ENCODE measurements around the gene ICAM3.
"Not testable (repeated sequence)": the region's sequence is repeated elsewhere in the genome, so short reads cannot be mapped to it uniquely, and the experiment has no call there.

The ICAM3 gene

GRCh38 chr19:10374931-10375330, 35.5 kb upstream of the ICAM3 start:
- H3K36me3 ChIP-seq (ENCODE audit: insufficient read depth, low read length): peaks cover 5% of the 10 kb centered on the region; the same call in 1 of the 2 replicates

GRCh38 chr19:10372690-10373089, 33.3 kb upstream of the ICAM3 start:
- no peaks in the 10 kb centered on the region for H3K9me3 ChIP-seq (ENCODE audit: insufficient read depth, low read depth, low read length)
- no peaks in the 10 kb centered on the region for H3F3A ChIP-seq (ENCODE audit: low read depth)
- H3K9me2 ChIP-seq (replicated peaks; ENCODE audit: low read depth, low read length): no peaks in the 10 kb centered on the region
- no peak overlapping the region for H2AFZ ChIP-seq (ENCODE audit: low read length)
- no peaks in the 10 kb centered on the region for H3K79me2 ChIP-seq (ENCODE audit: insufficient read depth, low read length)
- no peaks in the 10 kb centered on the region for H4K20me1 ChIP-seq (ENCODE audit: insufficient read depth, low read length, poor library complexity, severe bottlenecking)
- TF ChIP-seq EZH2phosphoT487 (IDR thresholded peaks at IDR 0.05; ENCODE audit: borderline replicate concordance) (no peak), CTCF (conservative IDR thresholded peaks at IDR 0.05; ENCODE audit: low read length) (no peak)
- no peaks in the 10 kb centered on the region for H3K4me1 ChIP-seq (ENCODE audit: insufficient read depth, low read length, poor library complexity, severe bottlenecking)
- no peak overlapping the region for H3K4me3 ChIP-seq (ENCODE audit: low read length, poor library complexity, severe bottlenecking)
- H3K4me2 ChIP-seq (ENCODE audit: low read depth, low read length, poor library complexity, severe bottlenecking): no peak overlapping the region
- no peaks in the 10 kb centered on the region for H3K27me3 ChIP-seq (ENCODE audit: insufficient read depth, low read length, poor library complexity, severe bottlenecking)
- H3K36me3 ChIP-seq (ENCODE audit: insufficient read depth, low read length): peaks cover 23% of the 10 kb centered on the region; the same call in 1 of the 2 replicates
- H3K9ac ChIP-seq (ENCODE audit: low read depth, low read length, poor library complexity, severe bottlenecking): no peak overlapping the region

More at GRCh38 chr19:10374931-10375330, 35.5 kb upstream of the ICAM3 start:
- H3K9me2 ChIP-seq (replicated peaks; ENCODE audit: low read depth, low read length): no peaks in the 10 kb centered on the region
- peaks cover 3% of the 10 kb centered on the region for H4K20me1 ChIP-seq (ENCODE audit: insufficient read depth, low read length, poor library complexity, severe bottlenecking)
- H3K4me1 ChIP-seq (ENCODE audit: insufficient read depth, low read length, poor library complexity, severe bottlenecking): peaks cover 6% of the 10 kb centered on the region
- no peak overlapping the region for H2AFZ ChIP-seq (ENCODE audit: low read length)
- TF ChIP-seq CTCF (conservative IDR thresholded peaks at IDR 0.05; ENCODE audit: low read length) (no peak), EZH2phosphoT487 (IDR thresholded peaks at IDR 0.05; ENCODE audit: borderline replicate concordance) (no peak)
- H3K79me2 ChIP-seq (ENCODE audit: insufficient read depth, low read length): peaks cover 17% of the 10 kb centered on the region
- H3F3A ChIP-seq (ENCODE audit: low read depth): no peaks in the 10 kb centered on the region
- no peaks in the 10 kb centered on the region for H3K27me3 ChIP-seq (ENCODE audit: insufficient read depth, low read length, poor library complexity, severe bottlenecking)
- H3K4me2 ChIP-seq (ENCODE audit: low read depth, low read length, poor library complexity, severe bottlenecking): no peak overlapping the region
- H3K4me3 ChIP-seq (ENCODE audit: low read length, poor library complexity, severe bottlenecking): no peak overlapping the region
- no peak overlapping the region for H3K9ac ChIP-seq (ENCODE audit: low read depth, low read length, poor library complexity, severe bottlenecking)
- no peaks in the 10 kb centered on the region for H3K9me3 ChIP-seq (ENCODE audit: insufficient read depth, low read depth, low read length)

GRCh38 chr19:10368101-10368803, 28.8 kb upstream of the ICAM3 start:
- H3K27me3 ChIP-seq (ENCODE audit: insufficient read depth, low read length, poor library complexity, severe bottlenecking): no peaks in the 10 kb centered on the region
- no peaks in the 10 kb centered on the region for H3K9me2 ChIP-seq (replicated peaks; ENCODE audit: low read depth, low read length)
- TF ChIP-seq EZH2phosphoT487 (IDR thresholded peaks at IDR 0.05; ENCODE audit: borderline replicate concordance) (no peak), CTCF (conservative IDR thresholded peaks at IDR 0.05; ENCODE audit: low read length) (no peak)
- H3F3A ChIP-seq (ENCODE audit: low read depth): no peaks in the 10 kb centered on the region
- no peak overlapping the region for H3K4me2 ChIP-seq (ENCODE audit: low read depth, low read length, poor library complexity, severe bottlenecking)
- no peak overlapping the region for H3K9ac ChIP-seq (ENCODE audit: low read depth, low read length, poor library complexity, severe bottlenecking)
- H3K4me3 ChIP-seq (ENCODE audit: low read length, poor library complexity, severe bottlenecking): no peak overlapping the region
- H4K20me1 ChIP-seq (ENCODE audit: insufficient read depth, low read length, poor library complexity, severe bottlenecking): no peaks in the 10 kb centered on the region
- peaks cover 57% of the 10 kb centered on the region; the same call in 1 of the 2 replicates for H3K36me3 ChIP-seq (ENCODE audit: insufficient read depth, low read length)
- H3K79me2 ChIP-seq (ENCODE audit: insufficient read depth, low read length): no peaks in the 10 kb centered on the region
- H2AFZ ChIP-seq (ENCODE audit: low read length): no peak overlapping the region
- H3K9me3 ChIP-seq (ENCODE audit: insufficient read depth, low read depth, low read length): no peaks in the 10 kb centered on the region
- H3K4me1 ChIP-seq (ENCODE audit: insufficient read depth, low read length, poor library complexity, severe bottlenecking): no peaks in the 10 kb centered on the region

- H3K36me3 ChIP-seq (ENCODE audit: insufficient read depth, low read length): peaks cover 68% of the 10 kb centered on the region; the same call in 1 of the 2 replicates
Observed at GRCh38 chr19:10366950-10367512, 27.6 kb upstream of the ICAM3 start.

More at GRCh38 chr19:10366950-10367512, 27.6 kb upstream of the ICAM3 start:
- not testable (repeated sequence) for H3K4me1 ChIP-seq (ENCODE audit: insufficient read depth, low read length, poor library complexity, severe bottlenecking); H3K79me2 ChIP-seq (ENCODE audit: insufficient read depth, low read length); H3K9me2 ChIP-seq (replicated peaks; ENCODE audit: low read depth, low read length); H3F3A ChIP-seq (ENCODE audit: low read depth); H3K27me3 ChIP-seq (ENCODE audit: insufficient read depth, low read length, poor library complexity, severe bottlenecking); H3K4me3 ChIP-seq (ENCODE audit: low read length, poor library complexity, severe bottlenecking); H3K9ac ChIP-seq (ENCODE audit: low read depth, low read length, poor library complexity, severe bottlenecking); H4K20me1 ChIP-seq (ENCODE audit: insufficient read depth, low read length, poor library complexity, severe bottlenecking); H3K9me3 ChIP-seq (ENCODE audit: insufficient read depth, low read depth, low read length); H3K4me2 ChIP-seq (ENCODE audit: low read depth, low read length, poor library complexity, severe bottlenecking); H2AFZ ChIP-seq (ENCODE audit: low read length)

Data from Loucy (cell line).